GM19023 (cell line): Measurements from ENCODE around the gene SLC28A3.
"Not testable (repeated sequence)": the region's sequence is repeated elsewhere in the genome, so short reads cannot be mapped to it uniquely, and the experiment has no call there.

ENCODE experiments used
- ATAC-seq: cut with Tn5 transposase; IDR thresholded peaks from one replicate; pipeline ENCODE4 v1.9.1; 2021; ENCODE audit warnings: mild to moderate bottlenecking, moderate library complexity; ENCODE audit not compliant: unreplicated experiment

The SLC28A3 gene

GRCh38 chr9:84340535-84340934 lies at the start of gene SLC28A3:
TSS of gene SLC28A3 (minus strand) at chr9:84340758. CDS start at chr9:84340633, 125 bp downstream.
- ATAC-seq: no peak

- not testable (repeated sequence) for ATAC-seq
Measured at GRCh38 chr9:84390254-84390653, 49.7 kb upstream of the SLC28A3 start.

- no peak for ATAC-seq
Measured at GRCh38 chr9:84387821-84388220, 47.3 kb upstream of the SLC28A3 start.

- no peak for ATAC-seq
Measured at GRCh38 chr9:84386753-84387152, 46.2 kb upstream of the SLC28A3 start.

- ATAC-seq: no peak
Measured at GRCh38 chr9:84385386-84386040, 45.0 kb upstream of the SLC28A3 start.

GRCh38 chr9:84384617-84385016 lies 44.1 kb upstream of the SLC28A3 start:
- ATAC-seq: no peak

- ATAC-seq: no peak
Measured at GRCh38 chr9:84383178-84383577, 42.6 kb upstream of the SLC28A3 start.

- no peak for ATAC-seq
Measured at GRCh38 chr9:84382720-84383119, 42.2 kb upstream of the SLC28A3 start.

GRCh38 chr9:84381508-84381907 lies 41.0 kb upstream of the SLC28A3 start:
- no peak for ATAC-seq

GRCh38 chr9:84379740-84380139 lies 39.2 kb upstream of the SLC28A3 start:
- ATAC-seq: no peak

GRCh38 chr9:84375954-84376353 lies 35.4 kb upstream of the SLC28A3 start:
- no peak for ATAC-seq

- no peak for ATAC-seq
Measured at GRCh38 chr9:84374516-84374915, 34.0 kb upstream of the SLC28A3 start.

GRCh38 chr9:84374013-84374412 lies 33.5 kb upstream of the SLC28A3 start:
- ATAC-seq: no peak

- no peak for ATAC-seq
Measured at GRCh38 chr9:84371737-84372136, 31.2 kb upstream of the SLC28A3 start.

GRCh38 chr9:84368601-84369000 lies 28.0 kb upstream of the SLC28A3 start:
- no peak for ATAC-seq

- not testable (repeated sequence) for ATAC-seq
Measured at GRCh38 chr9:84367726-84368125, 27.2 kb upstream of the SLC28A3 start.

GRCh38 chr9:84366683-84367082 lies 26.1 kb upstream of the SLC28A3 start:
- no peak for ATAC-seq

- ATAC-seq: not testable (repeated sequence)
Measured at GRCh38 chr9:84364894-84365490, 24.4 kb upstream of the SLC28A3 start.

- no peak for ATAC-seq
Measured at GRCh38 chr9:84361645-84362044, 21.1 kb upstream of the SLC28A3 start.

- no peak for ATAC-seq
Measured at GRCh38 chr9:84357275-84357674, 16.7 kb upstream of the SLC28A3 start.

GRCh38 chr9:84354035-84354434 lies 13.5 kb upstream of the SLC28A3 start:
- no peak for ATAC-seq

GRCh38 chr9:84349671-84350070 lies 9.1 kb upstream of the SLC28A3 start:
- no peak for ATAC-seq

- ATAC-seq: no peak
Measured at GRCh38 chr9:84343111-84343521, 2.6 kb upstream of the SLC28A3 start.
